ENCODE measurements around the gene IL20.

IL20 gene

DNA sequence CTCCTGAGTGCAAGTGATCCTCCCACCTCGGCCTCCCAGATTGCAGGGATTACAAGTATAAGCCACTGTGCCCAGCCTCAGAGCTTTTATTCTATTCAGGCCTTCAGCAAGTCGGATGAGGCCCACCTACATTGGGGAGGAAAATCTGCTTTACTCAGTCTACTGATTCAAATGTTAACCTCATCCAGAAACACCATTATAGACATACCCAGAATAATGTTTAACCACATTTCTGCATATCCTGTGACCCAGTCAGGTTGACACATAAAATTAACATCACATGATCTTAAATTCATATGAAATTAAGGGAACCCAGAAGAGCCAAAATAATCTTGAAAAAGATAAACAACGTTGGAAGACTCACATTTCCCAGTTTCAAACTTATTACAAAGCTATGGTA, 14.9 kb downstream of the IL20 start:
- TF ChIP-seq GATA2 (IDR thresholded peaks at IDR 0.05; ENCODE audit: low read depth, low read length) = no peak
- TF ChIP-seq GATA3 (IDR thresholded peaks at IDR 0.05; ENCODE audit: low read depth, low read length) = no peak

DNA sequence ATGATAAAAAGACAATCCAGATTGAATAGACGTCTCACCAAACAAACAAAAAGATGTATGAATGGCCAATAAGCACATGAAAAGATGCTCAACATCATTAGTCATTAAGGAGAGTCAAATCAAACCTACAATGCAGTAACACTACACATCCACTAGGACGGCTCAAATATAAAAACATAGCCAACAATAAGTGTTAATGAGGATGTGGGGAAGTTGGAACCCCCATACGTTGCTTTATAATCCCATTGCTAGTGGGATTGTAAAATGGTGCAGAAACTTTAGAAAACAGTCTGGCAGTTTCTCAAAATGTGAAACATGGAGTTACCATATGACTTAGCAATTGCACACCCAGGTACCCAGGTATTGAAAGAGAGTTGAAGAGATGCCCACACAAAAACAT, 17.1 kb downstream of the IL20 start:
- TF ChIP-seq GATA3 (IDR thresholded peaks at IDR 0.05; ENCODE audit: low read depth, low read length) = no peak

DNA sequence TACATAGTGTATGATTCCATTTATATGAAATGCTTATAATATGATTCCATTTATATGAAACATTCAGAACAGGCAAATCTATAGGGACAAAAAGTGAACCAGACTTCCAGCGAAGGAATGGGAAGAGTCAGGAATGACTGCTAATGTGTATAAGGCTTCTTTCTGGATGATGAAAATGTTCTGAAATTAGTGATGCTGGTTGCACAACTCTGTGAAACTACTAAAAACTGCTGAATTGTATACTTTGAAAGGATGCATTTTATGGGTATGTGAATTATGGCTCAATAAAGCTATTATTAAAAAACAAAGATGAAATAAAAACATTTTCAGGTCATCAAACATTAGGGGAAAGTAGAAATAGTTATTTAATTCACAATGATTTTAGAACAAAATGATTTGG, 17.7 kb downstream of the IL20 start:
- TF ChIP-seq GATA3 (IDR thresholded peaks at IDR 0.05; ENCODE audit: low read depth, low read length) (no peak), GATA2 (IDR thresholded peaks at IDR 0.05; ENCODE audit: low read depth, low read length) (no peak)

DNA sequence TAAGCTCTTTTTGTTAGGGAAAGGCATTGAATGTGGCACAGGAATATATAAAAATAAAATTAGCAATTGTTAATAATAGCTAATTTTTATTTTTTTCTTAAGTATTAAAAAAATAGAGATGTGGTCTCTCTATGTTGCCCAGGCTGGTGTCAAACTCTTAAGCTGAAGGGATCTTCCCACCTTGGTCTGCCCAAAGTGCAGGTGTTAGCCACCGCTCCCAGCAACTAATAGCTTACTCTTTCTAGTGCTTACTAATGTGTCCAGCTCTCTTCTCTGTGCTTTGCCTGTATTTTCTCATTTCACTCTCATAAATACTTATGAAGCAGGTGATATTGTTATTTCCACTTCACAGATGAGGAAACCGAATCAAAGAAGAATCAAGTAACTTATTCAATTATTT, 18.5 kb downstream of the IL20 start:
- TF ChIP-seq GATA2 (IDR thresholded peaks at IDR 0.05; ENCODE audit: low read depth, low read length) = no peak
- TF ChIP-seq GATA3 (IDR thresholded peaks at IDR 0.05; ENCODE audit: low read depth, low read length) = no peak

DNA sequence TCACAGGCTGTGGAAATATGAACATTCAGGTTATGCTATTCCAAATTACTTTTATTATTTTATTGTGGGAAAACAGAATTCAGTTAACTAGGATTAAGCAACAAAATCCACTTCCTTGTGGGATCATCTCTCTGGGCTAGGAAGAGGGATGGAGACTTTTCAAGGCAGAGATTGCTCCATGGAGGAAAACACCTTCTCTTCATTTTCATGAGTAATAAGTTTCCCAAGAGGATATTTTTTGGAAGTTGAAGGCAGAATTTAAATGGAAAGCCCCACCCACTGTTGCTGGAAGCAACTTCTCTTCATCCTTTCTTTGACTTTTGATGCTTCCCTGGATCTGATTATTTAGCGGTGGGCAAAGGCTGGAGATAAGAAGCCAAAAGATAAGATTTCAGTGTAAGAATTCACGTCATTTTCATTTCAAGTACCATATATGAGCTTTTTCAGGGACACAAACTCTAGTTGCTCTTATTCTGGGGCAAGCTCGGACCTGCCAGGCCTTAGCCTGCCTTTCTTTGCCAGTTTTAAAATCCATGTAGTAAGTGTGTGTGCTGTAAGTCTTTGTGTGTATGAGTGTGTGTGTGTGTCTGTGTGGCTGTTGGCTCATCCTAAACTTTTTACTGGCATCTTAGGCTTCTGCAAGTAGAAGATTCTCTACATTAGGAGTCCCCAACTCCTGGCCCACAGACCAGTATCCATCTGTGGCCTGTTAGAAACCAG, 20.1 kb downstream of the IL20 start:
- TF ChIP-seq GATA3 (IDR thresholded peaks at IDR 0.05; ENCODE audit: low read depth, low read length) (no peak), GATA2 (IDR thresholded peaks at IDR 0.05; ENCODE audit: low read depth, low read length) (no peak)

DNA sequence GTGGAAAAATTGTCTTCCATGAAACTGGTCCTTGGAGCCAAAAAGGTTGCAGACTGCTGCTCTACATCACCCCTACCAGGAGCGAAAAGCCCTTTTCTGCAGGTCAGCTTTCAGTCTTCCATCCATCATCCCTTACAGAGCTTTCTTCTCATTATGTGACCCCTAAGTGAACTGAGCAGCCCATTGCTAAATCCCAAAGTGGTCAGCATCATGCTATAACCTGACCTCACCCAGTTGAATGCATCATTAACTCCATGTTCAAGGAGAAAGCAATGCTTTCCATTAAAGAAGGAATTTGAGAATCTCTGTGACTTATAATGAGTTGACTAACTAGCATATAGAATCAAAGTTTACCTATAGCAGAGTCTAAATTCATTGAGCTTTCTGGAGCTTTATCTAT, 21.4 kb downstream of the IL20 start:
- TF ChIP-seq GATA2 (IDR thresholded peaks at IDR 0.05; ENCODE audit: low read depth, low read length) = no peak
- no peak for TF ChIP-seq GATA3 (IDR thresholded peaks at IDR 0.05; ENCODE audit: low read depth, low read length)

DNA sequence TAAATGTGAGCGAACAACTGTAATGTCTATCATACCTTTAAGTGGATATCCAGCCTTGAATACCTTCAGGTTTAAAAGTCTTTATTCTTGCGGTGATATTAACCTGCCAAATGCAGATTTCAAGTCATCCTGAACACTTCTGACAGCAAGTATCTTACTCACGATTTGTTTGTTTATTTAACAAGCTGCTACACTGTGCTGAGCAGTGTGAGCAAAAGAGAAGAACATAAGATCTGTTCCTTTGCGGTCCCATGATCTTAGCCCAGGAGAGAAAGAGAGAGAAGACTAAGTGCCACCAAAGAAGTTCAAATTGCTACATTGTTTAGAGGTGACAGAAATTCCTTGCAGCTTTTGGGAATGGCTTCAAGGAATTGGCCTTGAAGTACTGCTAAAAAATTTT, 22.3 kb downstream of the IL20 start:
- TF ChIP-seq GATA3 (IDR thresholded peaks at IDR 0.05; ENCODE audit: low read depth, low read length) (no peak), GATA2 (IDR thresholded peaks at IDR 0.05; ENCODE audit: low read depth, low read length) (no peak)

DNA sequence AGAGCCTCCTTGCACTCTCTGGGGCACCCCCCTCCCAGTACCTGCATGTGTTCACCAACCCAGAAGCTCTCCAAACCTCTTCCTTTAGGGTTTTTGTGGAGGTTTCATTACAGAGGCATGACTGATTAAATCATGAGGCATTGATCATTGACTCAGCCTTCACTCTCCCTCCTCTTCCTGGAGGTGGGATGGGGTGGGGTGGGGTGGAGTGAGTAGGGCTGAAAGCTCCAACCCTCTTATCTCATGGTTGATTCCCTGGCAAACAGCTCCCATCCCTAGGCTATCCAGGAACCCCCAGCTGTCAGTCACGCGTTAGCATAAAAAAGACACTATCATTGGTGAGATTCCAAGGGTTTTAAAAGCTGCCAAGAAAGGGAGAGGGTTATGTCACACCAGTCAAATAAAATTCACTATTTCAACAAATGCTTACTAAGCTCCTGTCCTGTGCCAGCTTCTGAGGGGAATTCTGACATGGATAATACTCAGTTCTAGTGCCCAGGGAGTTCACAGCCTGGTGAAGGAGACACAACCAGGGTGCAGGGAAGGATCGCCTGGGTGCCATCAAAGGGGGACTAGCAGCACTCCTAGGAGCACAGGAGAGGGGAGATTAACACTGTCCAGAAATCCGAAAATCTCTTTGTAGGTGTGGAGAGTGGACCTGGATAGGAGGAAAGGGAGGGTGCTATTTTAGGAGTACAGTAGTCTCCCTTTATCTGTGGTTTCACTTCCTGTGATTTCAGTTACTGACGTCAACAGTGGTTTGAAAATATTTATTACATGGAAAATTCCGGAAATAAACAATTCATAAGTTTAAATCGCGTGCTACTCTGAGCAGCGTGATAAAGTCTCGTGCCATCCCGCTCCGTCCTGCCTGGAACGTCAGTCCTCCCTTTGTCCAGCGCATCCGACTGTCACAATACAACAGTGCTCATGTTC, 25.0 kb downstream of the IL20 start:
- no peak for TF ChIP-seq GATA2 (IDR thresholded peaks at IDR 0.05; ENCODE audit: low read depth, low read length)
- no peak for TF ChIP-seq GATA3 (IDR thresholded peaks at IDR 0.05; ENCODE audit: low read depth, low read length)

DNA sequence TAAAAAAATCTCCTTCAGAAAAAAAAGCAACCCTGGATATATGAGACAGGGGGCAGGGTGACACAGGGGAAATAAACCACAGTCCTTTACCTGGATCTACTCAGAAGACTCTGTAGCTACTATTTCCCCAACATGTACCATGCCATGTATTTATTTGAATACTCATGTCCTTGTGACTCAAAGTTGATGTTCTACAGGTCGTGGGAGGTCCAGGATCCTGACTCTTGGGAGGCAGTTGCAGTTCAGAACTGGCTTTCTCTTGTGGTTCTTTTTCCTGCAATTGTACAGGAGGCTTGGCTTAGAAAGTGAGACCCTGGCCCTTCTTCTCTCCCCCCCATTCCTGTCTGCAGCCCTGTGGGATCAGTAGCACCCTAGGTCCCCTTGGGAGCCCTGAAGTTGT, 26.0 kb downstream of the IL20 start:
- TF ChIP-seq GATA3 (IDR thresholded peaks at IDR 0.05; ENCODE audit: low read depth, low read length) = no peak
- no peak for TF ChIP-seq GATA2 (IDR thresholded peaks at IDR 0.05; ENCODE audit: low read depth, low read length)

DNA sequence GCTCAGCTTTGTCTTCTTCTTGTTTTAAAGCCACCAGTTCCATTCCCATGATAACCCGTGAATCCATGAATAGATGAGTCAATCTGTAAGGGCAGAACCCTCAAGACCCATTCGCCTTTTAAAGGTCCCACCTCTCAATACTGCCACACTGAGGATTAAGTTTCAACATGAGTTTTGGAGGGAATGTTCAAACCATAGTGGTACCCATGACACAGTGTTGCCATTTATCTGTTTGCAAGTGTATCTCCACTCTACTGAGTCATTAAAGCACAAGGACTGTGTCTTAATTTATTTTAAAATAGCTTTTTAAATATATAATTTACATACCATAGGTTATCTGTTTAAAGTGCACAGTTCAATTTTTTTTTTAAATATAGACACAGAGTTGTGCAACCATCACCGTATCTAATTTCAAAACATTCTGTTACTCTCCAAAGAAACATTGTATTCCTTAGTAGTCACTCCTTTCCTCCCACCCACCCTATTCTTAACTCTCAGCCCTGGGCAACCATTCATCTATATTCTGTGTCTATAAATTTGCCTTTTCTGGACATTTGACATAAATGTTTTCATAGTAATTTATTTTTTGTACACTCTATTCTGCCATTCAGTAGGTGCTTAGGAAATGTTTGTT, 27.0 kb downstream of the IL20 start:
- TF ChIP-seq GATA2 (IDR thresholded peaks at IDR 0.05; ENCODE audit: low read depth, low read length) (no peak), GATA3 (IDR thresholded peaks at IDR 0.05; ENCODE audit: low read depth, low read length) (no peak)

DNA sequence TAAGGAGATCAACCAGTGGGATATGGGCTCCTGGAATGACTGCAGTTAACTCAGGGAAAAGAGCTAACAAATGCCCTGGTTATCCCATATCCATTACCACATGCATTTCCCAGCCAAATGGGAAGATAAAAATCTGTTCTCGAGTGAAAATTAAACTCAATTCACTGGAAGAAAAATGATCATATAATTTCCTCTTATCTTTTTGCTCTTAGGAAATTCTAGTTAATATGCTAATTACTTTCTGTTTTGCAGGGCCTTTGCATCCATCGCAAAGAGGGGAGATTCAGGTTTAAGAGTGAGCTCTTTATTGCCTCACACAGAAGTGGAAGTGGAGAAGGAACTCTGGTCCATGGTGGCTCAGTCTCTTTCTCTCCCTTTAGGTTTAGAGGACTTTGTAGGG, 28.0 kb downstream of the IL20 start:
- peak; percentile 49; the same call in 1 of the 2 replicates for TF ChIP-seq GATA2 (IDR thresholded peaks at IDR 0.05; ENCODE audit: low read depth, low read length)
- TF ChIP-seq GATA3 (IDR thresholded peaks at IDR 0.05; ENCODE audit: low read depth, low read length) = no peak

DNA sequence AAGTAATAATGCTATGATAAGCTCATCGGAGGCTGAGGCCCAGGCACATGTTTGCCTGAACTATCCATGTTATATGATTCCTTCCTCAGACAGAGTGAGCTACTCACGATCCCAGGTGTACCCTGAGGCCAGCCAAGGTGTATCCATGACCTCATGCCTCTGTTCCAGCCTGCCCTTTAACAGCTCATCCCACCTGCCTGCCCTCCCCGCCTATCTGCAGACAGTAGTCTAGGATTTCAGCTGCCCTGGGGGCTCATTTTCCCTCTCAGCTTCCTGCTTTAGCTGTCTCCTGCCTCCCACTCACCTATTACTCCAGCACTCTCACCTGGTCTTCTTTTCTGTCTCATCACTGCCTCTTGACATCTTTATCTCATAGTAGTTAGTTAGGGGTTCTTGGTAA, 29.9 kb downstream of the IL20 start:
- no peak for TF ChIP-seq GATA3 (IDR thresholded peaks at IDR 0.05; ENCODE audit: low read depth, low read length)
- no peak for TF ChIP-seq GATA2 (IDR thresholded peaks at IDR 0.05; ENCODE audit: low read depth, low read length)

DNA sequence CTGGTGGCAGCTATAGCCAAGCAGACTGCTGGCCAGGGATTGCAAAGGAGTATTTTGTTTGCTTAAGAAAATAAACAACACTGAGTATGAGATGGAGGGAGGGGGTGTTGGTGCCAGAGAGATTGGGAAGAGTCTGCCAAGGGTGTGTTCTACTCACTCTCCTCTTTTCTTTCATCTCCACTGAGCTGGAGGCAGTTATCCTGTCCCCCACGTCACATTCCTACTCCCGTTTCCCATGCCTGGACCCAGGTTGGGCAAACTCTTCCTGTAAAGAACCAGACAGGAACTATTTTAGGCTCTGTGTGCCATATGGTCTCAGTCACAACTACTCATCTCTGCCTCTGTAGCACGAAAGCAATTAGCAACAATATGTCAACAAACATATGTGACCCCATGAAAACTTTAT, 30.4 kb downstream of the IL20 start:
- TF ChIP-seq GATA3 (IDR thresholded peaks at IDR 0.05; ENCODE audit: low read depth, low read length) (no peak), GATA2 (IDR thresholded peaks at IDR 0.05; ENCODE audit: low read depth, low read length) (no peak)

DNA sequence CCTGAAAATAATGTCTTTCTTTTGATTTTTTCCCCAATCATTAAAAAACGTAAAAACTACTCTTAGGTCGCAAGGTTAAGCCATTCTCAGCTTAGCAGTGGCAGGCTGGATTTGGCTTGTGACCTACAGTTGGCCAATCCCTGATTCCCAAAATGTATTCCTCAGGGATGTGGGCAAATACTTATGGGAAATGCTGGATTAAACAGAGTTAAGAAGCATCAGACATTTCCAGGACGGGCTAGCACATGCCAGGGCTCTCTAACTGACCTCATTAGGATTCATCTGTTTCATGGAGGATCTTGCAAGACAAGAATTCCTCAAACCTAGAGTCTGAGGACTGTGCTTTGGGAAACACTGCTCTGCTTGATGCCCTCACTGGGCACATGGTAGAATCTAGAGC, 30.8 kb downstream of the IL20 start:
- TF ChIP-seq GATA2 (IDR thresholded peaks at IDR 0.05; ENCODE audit: low read depth, low read length) (no peak), GATA3 (IDR thresholded peaks at IDR 0.05; ENCODE audit: low read depth, low read length) (no peak)

All from SH-SY5Y (cell line).